Measurements from ENCODE around the gene DNAJC21.

The DNAJC21 gene

DNA sequence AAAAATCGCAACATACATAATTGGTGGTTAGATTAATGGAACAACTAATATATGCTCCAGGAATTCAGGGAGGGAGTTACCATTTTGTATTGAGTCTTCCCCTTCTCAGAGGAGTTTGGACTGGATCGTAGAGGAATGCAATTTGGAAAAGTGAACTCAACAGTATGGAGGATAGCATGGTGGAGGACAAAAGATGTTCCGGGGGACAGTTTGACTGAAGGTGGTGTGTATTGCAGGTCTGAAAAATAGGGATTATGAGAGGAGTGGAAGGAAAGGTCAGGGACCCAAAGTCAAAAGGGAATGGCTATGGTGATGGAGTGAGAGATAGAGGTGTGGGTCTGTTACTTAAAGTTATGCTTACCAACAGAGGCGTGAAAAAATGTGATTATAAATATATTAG is 1.5 kb downstream of the DNAJC21 start:
- Histone ChIP-seq H3K27me3 (ENCODE audit: insufficient read depth, insufficient read length) (no peaks in the 10 kb centered on the region), H3K9me3 (ENCODE audit: insufficient read depth, low read length) (no peaks in the 10 kb centered on the region), H3K36me3 (ENCODE audit: insufficient read depth, insufficient read length, low read length) (peaks cover 33% of the 10 kb centered on the region), H3K4me1 (ENCODE audit: insufficient read depth, insufficient read length) (no peaks in the 10 kb centered on the region), H3K9ac (ENCODE audit: insufficient read length, low read depth) (peak overlapping the region; percentile 90), H3K4me3 (ENCODE audit: insufficient read length, low read depth) (peak overlapping the region; percentile 80)
- TF ChIP-seq ZNF274 (IDR thresholded peaks at IDR 0.05; ENCODE audit: low read depth, low read length) (no peak), YY1 (IDR thresholded peaks at IDR 0.05; ENCODE audit: insufficient read depth, insufficient read length) (no peak)
- DNase-seq (ENCODE audit: low read depth, low spot score): no peak

DNA sequence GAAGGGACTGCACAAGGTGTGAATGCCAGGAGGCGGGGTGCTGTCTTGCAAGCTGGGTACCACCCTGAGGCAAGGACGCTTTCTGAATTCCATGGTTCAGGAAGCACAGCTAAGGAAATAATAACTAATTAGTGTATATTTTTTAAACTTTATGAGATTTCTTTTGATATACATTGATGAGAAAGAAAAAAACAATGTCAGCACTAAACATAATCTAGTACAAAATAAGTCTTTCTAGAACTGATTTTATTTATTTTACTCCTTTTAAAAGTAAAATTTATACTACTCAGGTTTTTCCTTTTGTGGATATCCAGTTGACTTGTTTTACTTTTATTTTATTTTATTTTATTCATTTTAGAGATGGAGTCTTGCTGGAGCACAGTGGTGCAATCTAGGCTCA is 3.6 kb downstream of the DNAJC21 start:
- Histone ChIP-seq H3K4me3 (ENCODE audit: insufficient read length, low read depth) (no peak overlapping the region), H3K9me3 (ENCODE audit: insufficient read depth, low read length) (no peaks in the 10 kb centered on the region), H3K9ac (ENCODE audit: insufficient read length, low read depth) (no peak overlapping the region), H3K27me3 (ENCODE audit: insufficient read depth, insufficient read length) (no peaks in the 10 kb centered on the region), H3K36me3 (ENCODE audit: insufficient read depth, insufficient read length, low read length) (peaks cover 29% of the 10 kb centered on the region), H3K4me1 (ENCODE audit: insufficient read depth, insufficient read length) (no peaks in the 10 kb centered on the region)
- DNase-seq (ENCODE audit: low read depth, low spot score): no peak
- TF ChIP-seq SUZ12 (IDR thresholded peaks at IDR 0.05; ENCODE audit: extremely low read depth, insufficient read depth, insufficient read length) (no peak), ZNF274 (IDR thresholded peaks at IDR 0.05; ENCODE audit: low read depth, low read length) (no peak), YY1 (IDR thresholded peaks at IDR 0.05; ENCODE audit: insufficient read depth, insufficient read length) (no peak)

DNA sequence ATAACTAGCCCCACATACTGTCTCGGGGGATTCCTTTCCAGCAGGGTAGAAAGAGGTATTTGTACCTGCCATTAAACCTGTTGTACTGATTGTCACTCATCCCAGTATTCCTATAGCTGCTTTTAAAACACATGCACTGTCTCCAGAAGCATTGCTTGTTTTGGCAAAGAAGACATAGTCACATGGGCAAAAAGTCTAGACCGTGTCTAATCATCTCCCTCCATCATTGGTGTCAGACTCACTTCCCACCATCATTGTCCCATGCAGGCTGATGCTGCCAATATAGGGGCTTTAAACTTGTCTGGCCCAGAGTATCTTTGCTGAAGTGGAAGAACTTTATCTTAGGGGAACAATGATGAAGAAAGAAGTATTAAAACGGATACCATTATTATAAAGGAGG is 12.6 kb downstream of the DNAJC21 start:
- Histone ChIP-seq H3K9ac (ENCODE audit: insufficient read length, low read depth) (no peak overlapping the region), H3K4me3 (ENCODE audit: insufficient read length, low read depth) (no peak overlapping the region), H3K36me3 (ENCODE audit: insufficient read depth, insufficient read length, low read length) (peaks cover 78% of the 10 kb centered on the region), H3K27me3 (ENCODE audit: insufficient read depth, insufficient read length) (no peaks in the 10 kb centered on the region), H3K4me1 (ENCODE audit: insufficient read depth, insufficient read length) (no peaks in the 10 kb centered on the region), H3K9me3 (ENCODE audit: insufficient read depth, low read length) (no peaks in the 10 kb centered on the region)
- no peak for TF ChIP-seq SUZ12 (IDR thresholded peaks at IDR 0.05; ENCODE audit: extremely low read depth, insufficient read depth, insufficient read length)
- TF ChIP-seq YY1 (IDR thresholded peaks at IDR 0.05; ENCODE audit: insufficient read depth, insufficient read length): no peak
- TF ChIP-seq ZNF274 (IDR thresholded peaks at IDR 0.05; ENCODE audit: low read depth, low read length): no peak
- no peak for DNase-seq (ENCODE audit: low read depth, low spot score)

DNA sequence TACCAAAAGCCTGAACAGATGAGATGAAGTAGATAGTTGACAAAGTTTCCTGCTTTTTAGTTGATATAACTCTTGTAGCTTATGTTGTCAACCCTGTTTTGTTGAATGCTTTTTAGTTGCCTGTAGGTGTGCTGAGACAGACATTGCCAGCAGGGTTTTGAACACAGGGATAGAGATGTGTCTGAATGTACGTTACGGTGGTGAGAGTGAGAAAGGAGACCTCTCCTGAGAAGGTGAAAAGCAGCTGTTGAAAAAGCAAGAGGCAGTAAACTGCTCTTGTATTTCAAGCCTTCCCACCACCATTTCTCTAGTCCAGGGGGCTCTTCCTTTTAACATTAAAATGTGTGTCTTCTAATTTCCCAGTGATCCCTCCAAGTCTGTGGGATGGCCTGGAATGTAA is 14.7 kb downstream of the DNAJC21 start:
- no peak overlapping the region for H3K4me3 ChIP-seq (ENCODE audit: insufficient read length, low read depth)
- H3K27me3 ChIP-seq (ENCODE audit: insufficient read depth, insufficient read length): no peaks in the 10 kb centered on the region
- peaks cover 60% of the 10 kb centered on the region for H3K36me3 ChIP-seq (ENCODE audit: insufficient read depth, insufficient read length, low read length)
- TF ChIP-seq YY1 (IDR thresholded peaks at IDR 0.05; ENCODE audit: insufficient read depth, insufficient read length) (no peak), SUZ12 (IDR thresholded peaks at IDR 0.05; ENCODE audit: extremely low read depth, insufficient read depth, insufficient read length) (no peak), ZNF274 (IDR thresholded peaks at IDR 0.05; ENCODE audit: low read depth, low read length) (no peak)
- no peaks in the 10 kb centered on the region for H3K4me1 ChIP-seq (ENCODE audit: insufficient read depth, insufficient read length)
- DNase-seq (ENCODE audit: low read depth, low spot score): no peak
- H3K9me3 ChIP-seq (ENCODE audit: insufficient read depth, low read length): no peaks in the 10 kb centered on the region
- no peak overlapping the region for H3K9ac ChIP-seq (ENCODE audit: insufficient read length, low read depth)

DNA sequence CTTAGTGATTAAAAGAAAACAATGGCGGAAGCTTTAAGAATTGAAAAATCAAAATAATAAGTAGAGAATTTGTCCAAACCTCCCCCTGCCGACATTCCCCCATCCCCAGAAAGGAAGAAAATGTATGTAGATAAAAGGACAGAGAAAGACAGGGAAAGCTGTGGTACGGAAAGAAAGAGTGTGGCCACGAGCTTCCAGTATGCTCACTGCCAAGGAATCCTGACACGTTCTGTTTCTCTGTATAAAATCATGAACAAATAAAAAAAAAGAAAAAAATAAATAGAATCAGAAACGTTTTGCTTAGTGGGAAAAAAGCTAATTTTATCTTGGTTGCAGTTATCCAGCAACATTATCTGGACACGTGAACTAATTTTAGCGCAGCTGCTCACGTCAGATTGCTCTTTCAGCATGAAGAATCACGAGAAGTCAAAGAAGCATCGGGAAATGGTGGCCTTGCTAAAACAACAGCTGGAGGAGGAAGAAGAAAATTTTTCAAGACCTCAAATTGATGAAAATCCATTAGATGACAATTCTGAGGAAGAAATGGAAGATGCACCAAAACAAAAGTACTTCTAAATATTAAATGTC is 15.2 kb downstream of the DNAJC21 start:
- H3K4me3 ChIP-seq (ENCODE audit: insufficient read length, low read depth): no peak overlapping the region
- H3K27me3 ChIP-seq (ENCODE audit: insufficient read depth, insufficient read length): no peaks in the 10 kb centered on the region
- no peak overlapping the region for H3K9ac ChIP-seq (ENCODE audit: insufficient read length, low read depth)
- no peak for DNase-seq (ENCODE audit: low read depth, low spot score)
- TF ChIP-seq SUZ12 (IDR thresholded peaks at IDR 0.05; ENCODE audit: extremely low read depth, insufficient read depth, insufficient read length) (no peak), YY1 (IDR thresholded peaks at IDR 0.05; ENCODE audit: insufficient read depth, insufficient read length) (no peak), ZNF274 (IDR thresholded peaks at IDR 0.05; ENCODE audit: low read depth, low read length) (no peak)
- H3K4me1 ChIP-seq (ENCODE audit: insufficient read depth, insufficient read length): no peaks in the 10 kb centered on the region
- peaks cover 63% of the 10 kb centered on the region for H3K36me3 ChIP-seq (ENCODE audit: insufficient read depth, insufficient read length, low read length)
- H3K9me3 ChIP-seq (ENCODE audit: insufficient read depth, low read length): no peaks in the 10 kb centered on the region

DNA sequence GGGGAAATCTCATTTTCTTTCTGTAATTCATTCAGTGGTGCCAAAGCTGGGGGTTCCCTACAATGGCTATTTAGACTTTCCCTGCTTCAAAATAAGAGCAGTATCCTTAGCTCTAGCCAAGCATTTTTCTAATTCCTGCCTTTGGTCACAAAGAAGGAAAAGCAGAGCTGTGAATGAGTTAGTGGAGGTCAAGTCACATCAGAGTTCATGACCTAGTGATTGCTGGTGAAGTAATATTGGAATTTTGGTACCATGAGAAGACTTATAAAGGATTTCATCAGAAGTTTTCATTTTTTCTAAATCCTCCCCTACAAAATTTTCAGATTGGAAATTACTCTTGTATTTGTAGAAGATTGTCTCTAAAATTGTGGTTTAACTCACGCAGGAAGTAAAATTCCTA is 28.0 kb downstream of the DNAJC21 start:
- no peak for TF ChIP-seq ZNF274 (IDR thresholded peaks at IDR 0.05; ENCODE audit: low read depth, low read length)
- TF ChIP-seq YY1 (IDR thresholded peaks at IDR 0.05; ENCODE audit: insufficient read depth, insufficient read length): no peak
- Histone ChIP-seq H3K4me3 (ENCODE audit: insufficient read length, low read depth) (no peak overlapping the region), H3K9me3 (ENCODE audit: insufficient read depth, low read length) (no peaks in the 10 kb centered on the region), H3K4me1 (ENCODE audit: insufficient read depth, insufficient read length) (no peaks in the 10 kb centered on the region), H3K27me3 (ENCODE audit: insufficient read depth, insufficient read length) (no peaks in the 10 kb centered on the region), H3K36me3 (ENCODE audit: insufficient read depth, insufficient read length, low read length) (peaks cover 9% of the 10 kb centered on the region), H3K9ac (ENCODE audit: insufficient read length, low read depth) (no peak overlapping the region)
- DNase-seq (ENCODE audit: low read depth, low spot score): no peak

DNA sequence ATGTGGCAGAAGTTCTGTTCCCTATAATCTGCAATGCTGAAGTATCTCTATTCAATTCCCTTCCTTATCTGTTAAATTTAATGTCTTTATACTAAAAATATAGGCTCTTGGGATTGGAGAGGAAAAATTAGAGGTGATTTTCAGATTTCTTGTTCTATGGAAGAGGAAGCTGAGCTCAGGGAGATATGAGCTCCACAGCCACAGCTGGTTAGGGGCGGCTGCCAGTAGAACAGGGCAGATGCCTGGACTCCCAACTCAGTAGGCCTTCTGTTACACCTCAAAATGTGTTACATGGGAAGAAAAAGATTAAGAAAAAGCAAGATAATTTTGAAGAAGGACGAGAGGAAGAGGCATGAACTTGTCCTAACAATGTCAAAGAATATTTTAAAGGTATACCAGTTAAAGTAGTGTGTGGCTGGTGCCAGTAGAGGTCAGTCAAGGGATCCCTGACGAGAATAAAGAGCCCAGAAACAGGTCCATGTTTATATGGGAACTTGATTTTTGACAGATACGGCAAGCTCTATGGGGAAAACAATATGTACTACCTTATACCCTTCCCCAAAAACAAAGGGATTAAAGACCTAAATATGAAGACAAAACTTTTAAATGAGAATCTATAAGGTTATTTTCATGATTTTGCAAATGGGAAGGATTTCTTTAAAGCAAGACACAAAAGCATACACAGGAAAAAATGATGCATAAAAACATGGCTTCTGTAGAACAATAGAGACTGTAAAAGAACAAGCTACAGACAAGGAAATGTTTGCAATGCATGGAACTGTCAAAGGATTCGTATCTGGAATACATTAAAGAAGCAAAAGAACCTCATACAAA is 28.7 kb downstream of the DNAJC21 start:
- no peaks in the 10 kb centered on the region for H3K4me1 ChIP-seq (ENCODE audit: insufficient read depth, insufficient read length)
- H3K9me3 ChIP-seq (ENCODE audit: insufficient read depth, low read length): no peaks in the 10 kb centered on the region
- H3K27me3 ChIP-seq (ENCODE audit: insufficient read depth, insufficient read length): no peaks in the 10 kb centered on the region
- DNase-seq (ENCODE audit: low read depth, low spot score): peak; percentile 6
- TF ChIP-seq SUZ12 (IDR thresholded peaks at IDR 0.05; ENCODE audit: extremely low read depth, insufficient read depth, insufficient read length) (no peak), ZNF274 (IDR thresholded peaks at IDR 0.05; ENCODE audit: low read depth, low read length) (no peak), YY1 (IDR thresholded peaks at IDR 0.05; ENCODE audit: insufficient read depth, insufficient read length) (no peak)
- peaks cover 4% of the 10 kb centered on the region for H3K36me3 ChIP-seq (ENCODE audit: insufficient read depth, insufficient read length, low read length)
- no peak overlapping the region for H3K9ac ChIP-seq (ENCODE audit: insufficient read length, low read depth)
- no peak overlapping the region for H3K4me3 ChIP-seq (ENCODE audit: insufficient read length, low read depth)

All from NT2/D1 (cell line).